Left forelimb (tissue), 1 donor: Measurements from ENCODE around the gene G3BP1.
A peak's percentile ranks its signal among the peaks of the same experiment; 100 is the strongest.
"Not testable (repeated sequence)": the region's sequence is repeated elsewhere in the genome, so short reads cannot be mapped to it uniquely, and the experiment has no call there.

Source experiments
- DNase-seq: peaks from one replicate; pipeline ENCODE4 v3.0.0-alpha.2; 2018; ENCODE audit warnings: low spot score

Gene G3BP1

DNA sequence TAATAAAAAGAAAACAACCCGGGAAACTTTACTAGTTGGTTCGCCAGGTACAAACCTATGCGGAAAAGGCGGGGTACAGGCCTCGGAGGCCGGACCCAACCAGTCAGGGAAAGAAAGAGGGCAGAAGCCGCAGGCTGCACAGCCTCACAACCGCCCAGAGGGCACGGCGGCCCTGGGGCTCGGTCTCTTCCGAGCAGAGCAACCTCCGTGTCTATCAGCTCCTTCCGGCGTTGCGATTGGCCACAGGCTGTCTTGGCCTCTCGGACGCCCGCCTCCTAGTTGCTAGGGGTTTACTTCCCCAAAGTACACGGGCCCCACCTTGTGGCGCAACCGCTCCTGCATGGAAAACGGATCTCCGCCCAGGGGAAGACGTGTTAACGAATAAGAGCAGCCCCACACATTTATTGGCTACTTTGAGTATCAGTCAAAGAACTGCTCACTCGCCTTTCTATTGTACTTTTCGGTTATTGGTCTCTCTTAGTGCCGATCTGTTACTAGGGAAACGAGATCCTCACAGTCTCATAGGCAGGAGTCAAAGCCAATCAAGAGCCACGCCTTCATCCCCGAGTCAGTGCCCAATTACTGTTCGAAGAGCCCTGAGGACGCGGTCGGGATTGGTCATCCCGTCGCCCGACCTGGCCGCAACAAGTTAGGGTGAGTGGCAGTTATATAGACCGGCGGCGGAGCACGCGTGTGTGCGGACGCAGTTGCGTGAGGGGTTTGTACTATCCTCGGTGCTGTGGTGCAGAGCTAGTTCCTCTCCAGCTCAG is at the start of gene G3BP1:
Gene G3BP1 (plus strand): TSS at position 696 of the 770 bp plus-strand sequence. CDS start 14,667 bp downstream, outside the sequence.
- DNase-seq = peak; percentile 98

DNA sequence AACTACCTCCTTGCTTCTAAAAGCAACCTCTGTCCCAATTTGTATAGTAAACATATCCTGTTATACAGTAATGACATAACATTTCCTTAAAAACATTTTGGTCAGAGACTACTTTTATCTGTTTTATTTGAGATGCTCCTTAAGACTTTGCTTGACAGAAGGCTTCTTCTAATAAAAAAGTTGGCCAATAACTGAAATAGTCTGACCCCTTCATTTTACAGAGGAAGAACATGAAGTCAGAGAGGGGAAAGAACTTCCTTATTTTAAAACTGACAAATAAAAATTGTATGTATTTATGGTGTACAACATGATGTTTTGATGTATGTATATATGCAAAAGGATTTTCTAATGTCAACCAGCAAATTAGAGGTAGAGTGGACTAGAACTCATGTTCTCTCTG is 49.2 kb upstream of the G3BP1 start:
- DNase-seq = no peak

DNA sequence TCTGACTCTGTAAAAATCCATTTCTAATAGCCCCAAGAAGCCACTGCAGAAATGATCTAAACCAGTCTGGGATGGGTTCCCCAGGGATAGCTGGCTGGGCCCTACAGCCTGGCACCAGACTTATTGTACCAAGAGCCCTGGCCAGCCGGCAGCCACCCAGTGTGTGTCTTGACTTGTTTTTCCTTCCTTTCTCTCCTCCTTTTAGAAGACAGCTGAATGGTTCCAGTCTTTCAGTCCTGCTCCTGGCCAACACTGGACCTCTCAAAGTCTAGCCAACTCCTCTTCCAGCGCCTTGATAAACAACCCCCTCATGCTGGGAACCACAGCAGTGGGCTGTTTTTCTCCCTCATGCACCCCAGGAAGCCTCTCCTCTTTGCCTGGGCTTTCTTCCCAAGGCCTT is 47.4 kb upstream of the G3BP1 start:
- no peak for DNase-seq

DNA sequence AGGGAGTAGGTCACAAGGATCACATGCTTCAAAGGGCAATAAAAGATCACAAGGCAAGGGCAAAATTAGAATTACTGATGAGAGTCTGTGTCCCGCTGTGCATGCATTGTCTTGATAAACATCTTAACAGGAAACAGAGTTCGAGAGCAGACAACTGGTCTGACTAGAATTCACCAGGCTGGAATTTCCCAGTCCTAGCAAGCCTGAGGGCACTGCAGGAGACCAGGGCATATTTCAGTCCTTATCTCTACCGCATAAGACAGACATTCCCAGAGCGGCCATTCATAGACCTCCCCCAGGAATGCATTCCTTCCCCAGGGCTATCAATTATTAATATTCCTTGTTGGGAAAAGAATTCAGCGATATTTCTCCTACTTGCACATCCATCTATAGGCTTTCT is 42.2 kb upstream of the G3BP1 start:
- not testable (repeated sequence) for DNase-seq

DNA sequence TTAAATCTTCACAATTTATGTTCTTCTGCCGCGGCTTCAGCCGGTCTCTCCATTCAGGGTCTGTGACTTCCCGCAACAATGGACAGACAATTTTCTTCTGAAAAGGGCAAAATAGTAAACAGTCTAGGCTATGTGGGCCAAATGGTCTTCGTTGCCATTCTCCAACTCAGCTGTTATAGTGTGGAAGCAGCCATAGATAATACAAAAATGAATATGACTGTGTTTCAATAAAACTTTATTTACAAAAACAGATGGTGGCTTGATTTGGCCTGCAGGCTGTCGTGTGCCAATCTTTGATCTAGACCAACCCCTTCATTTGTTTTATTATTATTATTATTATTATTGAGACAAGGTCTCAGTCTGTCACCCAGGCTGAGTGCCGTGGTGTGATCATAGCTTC is 41.4 kb upstream of the G3BP1 start:
- no peak for DNase-seq

DNA sequence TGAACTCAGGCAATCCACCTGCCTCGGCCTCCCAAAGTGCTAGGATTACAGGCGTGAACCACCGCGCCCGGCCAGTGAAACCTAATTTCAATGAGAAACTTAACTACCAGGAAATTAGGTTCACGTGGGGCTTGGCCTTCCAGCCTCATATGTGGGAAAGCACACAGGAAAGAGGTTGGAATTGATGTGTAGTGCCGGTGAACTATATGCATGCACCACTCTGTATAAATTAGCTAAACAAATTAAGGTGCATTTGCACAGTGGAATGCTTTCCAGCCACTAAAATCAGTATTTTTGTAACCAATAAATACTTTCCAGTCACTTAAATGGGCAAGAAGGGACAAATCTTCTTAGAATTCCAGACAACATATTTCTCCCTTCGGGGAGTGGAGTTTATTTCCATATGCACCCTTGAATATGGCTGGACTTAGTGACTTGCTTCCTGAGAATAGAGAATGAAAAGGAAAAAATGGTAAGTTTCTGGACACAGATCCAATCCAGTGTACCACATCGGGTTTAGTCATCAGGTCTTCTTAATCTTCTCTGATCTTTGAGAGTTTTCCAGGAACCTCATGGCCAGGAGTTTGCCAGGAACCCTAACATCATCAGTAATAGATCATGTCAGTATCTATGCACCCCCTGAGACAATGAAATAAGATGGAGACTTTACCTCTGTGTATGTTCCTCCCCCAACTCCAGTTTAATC is 38.2 kb upstream of the G3BP1 start:
- DNase-seq = no peak

DNA sequence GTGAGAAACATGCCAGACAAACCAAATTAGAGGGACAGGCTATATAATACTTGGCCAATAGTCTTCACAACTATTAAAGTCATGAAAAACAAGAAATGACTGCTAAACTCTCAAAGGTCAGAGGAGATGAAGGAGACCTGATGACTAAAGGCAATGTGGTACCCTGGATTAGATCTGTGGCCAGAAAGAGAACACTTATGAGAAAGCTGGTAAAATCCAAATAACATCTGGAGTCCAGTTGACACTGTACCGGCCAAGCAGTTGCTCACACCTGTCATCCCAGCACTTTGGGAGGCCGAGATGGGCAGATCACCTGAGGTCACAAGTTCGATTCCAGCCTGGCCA is 37.7 kb upstream of the G3BP1 start:
- DNase-seq = no peak

DNA sequence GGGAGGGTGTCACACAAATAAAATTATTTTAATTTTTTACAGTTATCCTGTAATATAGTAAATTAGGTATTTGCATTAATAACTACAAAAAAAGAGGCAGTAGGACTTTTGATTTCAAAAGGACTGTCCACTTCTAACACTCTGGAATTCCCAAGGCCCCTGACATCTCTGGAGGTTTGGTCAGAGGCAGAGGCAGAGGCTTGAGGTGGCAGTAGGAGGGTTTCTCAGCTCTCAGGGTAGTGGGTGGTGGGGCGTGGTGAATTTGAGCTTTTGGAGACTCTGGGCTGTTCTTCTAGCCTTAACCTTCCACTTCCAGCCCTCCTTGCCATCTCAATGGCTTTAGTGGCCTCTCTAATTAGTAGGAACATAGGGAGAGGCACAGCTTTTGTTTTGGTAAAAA is 36.1 kb upstream of the G3BP1 start:
- no peak for DNase-seq

DNA sequence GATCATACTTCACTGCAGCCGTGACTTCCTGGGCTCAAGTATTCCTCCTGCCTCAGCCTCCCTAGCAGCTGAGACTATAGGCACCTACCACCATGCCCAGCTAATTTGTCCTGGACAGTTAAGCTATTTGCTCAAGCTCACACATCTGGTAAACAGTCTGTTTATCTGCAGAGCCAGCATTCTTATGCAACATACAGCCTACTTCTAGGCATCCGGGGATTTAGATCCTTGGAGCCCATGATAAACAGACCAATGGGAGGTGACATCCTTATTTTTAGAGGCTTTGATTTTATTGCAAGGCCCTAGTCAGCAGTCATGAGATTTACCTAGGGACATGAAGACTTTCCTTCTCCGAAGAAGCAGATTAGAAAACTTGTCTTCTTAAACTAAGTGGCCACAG is 34.3 kb upstream of the G3BP1 start:
- DNase-seq = no peak

DNA sequence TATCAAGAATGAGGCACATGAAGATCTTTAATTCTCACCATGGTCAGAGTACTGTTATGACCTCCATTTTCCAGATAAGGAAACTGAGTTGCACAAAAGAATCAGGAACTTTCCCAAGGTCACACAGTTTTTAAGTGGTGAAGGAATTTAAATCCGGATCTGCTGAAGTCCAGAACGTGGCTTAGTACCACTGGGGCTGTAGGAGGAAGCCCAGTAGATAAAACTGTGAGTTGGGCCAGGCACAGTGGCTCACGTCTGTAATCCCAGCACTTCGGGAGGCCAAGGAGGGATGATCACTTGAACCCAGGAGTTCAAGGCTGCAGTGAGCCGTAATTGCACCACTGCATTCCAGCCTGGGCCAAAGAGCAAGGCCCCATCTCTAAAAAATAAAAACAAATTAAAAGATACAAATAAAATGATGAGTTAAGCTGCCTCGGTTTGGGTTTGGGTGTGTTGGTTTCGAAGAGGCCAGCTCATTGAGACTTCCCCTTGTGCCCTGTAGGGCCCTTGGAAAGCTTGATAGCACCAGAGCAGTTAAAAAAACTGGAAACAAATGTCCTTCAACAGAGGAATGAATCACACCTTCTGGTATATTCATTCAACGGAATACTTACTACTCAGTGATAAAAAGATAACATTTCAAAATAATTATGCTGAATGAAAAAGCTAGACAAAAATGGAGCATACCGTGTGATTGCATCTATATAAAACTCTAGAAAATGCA is 33.5 kb upstream of the G3BP1 start:
- no peak for DNase-seq

DNA sequence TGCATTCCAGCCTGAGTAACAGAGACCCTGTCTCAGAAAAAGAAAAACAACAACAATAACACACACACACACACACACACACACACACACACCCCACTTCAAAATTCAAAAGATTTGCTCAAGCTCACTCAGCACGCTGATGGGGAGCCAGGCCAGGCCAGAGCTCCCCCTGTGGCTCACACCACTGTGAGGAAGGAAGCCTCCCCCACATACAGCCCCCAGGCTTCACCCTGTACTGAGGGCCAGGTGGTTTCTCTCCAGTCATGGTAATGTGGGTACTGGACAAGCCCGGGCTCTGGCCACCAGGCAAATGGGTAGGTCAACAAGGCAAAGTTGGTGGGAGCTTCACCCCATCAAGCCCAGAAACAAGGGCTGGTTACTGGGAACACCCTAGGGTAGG is 32.4 kb upstream of the G3BP1 start:
- DNase-seq = no peak

DNA sequence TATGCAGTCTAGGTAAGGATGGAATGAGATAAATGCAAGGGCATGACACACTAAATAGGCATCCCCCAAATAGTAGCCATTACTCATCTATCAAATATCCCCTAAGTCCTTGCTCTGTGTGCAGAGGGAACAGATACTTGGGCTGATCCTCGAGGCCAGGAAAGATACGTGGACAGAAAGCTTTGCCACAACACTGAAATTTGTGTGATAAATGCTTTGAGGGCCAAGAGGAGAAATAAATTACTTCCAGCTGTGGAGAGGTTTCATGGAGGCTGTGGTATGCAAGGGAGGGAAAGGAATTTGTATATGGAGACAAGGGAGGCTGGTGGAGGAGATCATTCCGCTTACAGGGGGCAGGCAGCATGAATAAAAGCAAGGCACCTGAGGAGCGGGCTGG is 31.8 kb upstream of the G3BP1 start:
- no peak for DNase-seq

DNA sequence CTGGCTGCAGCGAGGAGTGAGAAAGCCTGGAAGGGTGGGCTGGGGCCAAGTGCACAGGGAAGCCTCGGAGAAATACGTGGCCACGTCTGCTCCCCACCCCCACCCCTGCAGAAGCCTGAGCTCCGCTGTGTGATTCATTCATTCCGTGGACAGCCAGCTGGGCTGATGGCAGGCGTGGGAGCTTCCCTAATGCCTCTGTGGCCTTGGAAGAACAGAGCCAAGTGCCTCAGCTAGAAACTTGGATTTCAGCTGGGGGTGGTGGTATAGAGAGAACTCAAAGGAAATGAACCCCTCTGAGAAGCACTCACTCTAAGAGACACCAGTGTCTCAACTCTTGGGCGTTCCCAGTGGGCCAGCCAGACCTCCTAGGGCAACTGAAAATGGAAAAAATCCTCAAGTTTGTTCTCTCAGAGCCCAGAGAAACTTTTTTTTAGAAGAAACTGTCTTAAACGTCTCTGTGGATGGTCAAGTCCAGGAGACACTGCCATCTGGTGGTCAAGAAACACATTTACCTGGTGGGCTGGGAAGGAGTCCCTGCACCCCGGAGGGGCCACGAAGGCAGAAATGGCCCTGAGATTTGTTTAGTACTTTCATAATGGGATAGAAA is 31.3 kb upstream of the G3BP1 start:
- peak; percentile 89 for DNase-seq

DNA sequence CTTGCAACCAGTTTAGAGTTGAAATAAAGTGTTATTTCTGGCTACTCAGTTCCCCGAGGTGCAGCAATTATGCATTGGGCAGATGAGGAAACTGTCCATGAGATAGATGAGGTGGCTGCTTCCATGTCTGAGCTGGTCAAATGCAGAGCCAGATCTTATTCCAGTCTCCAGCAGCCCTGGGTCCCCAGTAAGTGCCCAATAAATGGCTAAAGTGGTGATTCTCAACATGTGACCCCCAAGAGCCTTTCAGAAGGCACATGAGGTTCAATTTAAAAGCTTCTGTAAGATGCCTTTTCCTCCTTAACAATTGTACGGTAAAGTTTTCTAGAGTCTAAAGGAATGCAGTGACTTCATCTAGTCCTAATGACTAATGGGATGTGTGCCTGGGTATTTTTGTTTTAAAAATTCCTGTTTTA is 30.8 kb upstream of the G3BP1 start:
- DNase-seq = no peak

DNA sequence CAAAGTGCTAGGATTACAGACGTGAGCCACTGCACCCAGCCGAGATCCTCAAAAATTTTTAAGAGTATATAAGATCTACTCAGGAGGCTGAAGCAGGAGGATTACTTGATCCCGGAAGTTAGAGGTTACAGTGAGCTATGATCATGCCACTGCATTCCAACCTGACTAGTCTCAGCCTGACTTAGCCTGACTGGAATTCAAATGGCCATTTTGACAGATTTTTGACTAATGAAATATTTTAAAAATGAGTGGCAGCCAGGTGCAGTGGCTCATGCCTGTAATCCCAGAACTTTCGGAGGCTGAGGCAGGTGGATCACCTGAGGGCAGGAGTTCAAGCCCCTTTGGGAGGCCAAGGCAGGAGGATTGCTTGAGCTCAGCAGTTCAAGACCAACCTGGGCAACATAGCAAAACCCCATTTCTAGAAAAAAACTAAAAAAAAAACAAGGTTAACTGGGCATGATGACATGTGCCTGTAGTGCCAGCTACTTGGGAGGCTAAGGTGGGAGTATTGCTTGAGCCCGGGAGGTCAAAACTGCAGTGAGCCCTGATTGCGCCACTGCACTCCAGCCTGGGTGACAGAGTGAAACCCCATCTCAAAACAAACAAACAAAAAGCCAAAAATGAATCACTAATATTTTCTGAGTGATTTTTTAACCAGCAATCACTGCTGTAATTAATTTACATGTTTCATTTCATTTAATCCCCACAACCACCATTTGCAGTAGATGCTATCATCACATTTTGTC is 29.9 kb upstream of the G3BP1 start:
- DNase-seq = no peak

DNA sequence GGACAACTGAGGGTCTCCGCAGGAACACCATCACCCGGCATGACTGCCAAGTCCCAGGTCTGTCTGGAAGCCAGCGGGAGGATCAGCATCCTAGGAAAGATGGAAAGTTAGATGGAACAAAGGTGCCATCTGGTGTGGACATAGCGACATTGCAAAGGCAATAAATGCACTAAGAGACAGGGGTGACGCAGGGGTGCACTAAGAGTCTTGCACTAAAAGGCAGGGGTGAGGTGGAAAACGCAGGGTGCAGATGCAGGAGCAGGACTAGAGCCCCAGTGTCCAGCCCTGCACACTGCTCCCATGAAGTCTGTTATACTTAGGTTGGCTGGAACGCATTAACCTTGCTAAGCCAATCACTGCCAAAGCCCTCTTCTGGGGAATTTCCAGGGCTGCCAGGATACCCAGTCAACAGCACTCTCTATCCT is 28.9 kb upstream of the G3BP1 start:
- peak; percentile 79 for DNase-seq

DNA sequence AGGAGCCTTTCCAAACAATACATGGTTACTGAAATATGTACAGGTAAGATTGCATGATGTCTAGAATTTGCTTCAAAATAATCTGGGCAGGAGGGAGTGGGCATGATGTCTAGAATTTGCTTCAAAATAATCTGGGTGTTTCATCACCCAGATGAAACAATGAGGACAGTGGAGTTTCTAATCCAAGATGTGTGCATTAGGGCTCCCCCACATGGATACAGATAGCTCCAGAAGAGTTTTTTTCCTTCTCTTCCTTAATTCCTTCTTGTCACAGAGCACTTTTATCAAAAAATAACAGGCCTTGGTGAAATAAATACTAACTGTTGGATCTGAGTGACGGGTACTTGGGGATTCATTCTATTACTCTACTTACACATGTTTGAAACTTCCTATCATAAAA is 28.2 kb upstream of the G3BP1 start:
- DNase-seq = no peak

DNA sequence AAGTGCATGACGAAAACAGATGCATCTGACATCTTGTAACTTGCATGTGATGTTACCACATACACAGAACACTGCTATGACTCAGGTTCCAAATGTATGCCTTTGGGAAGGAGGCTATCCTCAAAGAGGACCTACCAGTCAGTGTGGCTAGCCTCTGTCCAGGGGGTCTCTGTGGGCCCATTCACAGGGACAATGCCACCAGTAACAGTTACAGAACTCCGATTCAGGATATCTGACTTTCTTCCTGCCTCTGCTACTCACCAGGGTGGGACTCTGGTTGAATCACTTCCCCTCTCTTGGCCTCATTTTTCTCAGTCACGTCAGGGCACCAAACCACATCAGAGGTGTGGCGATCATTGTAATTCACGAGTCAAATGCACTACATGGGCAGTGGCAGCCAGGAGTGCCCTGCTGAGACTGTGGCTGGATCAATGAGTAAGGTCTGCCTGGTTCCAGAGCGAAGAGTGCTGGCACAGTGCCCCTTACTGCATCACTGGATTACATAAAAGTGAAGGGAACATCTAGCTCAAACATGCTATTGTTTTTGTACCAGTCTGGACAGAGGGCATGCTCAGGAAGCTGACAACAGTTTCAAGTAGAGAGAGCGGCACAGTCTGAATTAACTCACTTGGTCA is 26.6 kb upstream of the G3BP1 start:
- no peak for DNase-seq

DNA sequence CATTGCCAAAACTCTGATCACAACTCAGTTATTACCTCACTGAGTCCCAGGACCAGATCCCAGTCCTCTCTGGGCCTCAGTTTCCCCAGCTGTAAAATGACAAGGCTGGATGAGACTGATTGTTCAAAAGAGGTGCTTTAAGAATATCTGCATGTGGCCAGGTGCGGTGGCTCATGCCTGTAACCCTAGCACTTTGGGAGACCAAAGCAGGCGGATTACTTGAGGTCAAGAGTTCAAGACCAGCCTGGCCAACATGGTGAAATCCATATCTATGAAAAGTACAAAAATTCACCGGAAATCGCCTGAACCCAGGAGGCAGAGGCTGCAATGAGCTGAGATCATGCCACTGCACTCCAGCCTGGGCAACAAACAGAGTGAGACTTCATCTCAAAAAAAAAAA is 21.6 kb upstream of the G3BP1 start:
- DNase-seq = no peak

DNA sequence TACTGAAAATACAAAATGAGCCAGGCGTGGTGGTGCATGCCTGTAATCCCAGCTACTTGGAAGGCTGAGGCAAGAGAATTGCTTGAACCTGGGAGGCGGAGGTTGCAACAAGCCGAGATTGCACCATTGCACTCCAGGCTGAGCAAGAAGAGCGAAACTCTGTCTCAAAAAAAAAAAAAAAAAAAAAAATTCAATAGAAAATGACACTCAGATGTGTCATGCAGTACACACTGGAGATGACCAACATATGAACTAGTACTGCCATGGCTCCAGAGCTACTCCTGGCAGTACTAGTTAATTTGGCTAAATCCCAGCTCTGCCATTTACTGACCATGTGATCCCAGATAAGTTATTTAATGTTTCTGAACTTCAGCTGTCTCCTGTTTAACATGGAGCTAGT is 20.7 kb upstream of the G3BP1 start:
- no peak for DNase-seq

DNA sequence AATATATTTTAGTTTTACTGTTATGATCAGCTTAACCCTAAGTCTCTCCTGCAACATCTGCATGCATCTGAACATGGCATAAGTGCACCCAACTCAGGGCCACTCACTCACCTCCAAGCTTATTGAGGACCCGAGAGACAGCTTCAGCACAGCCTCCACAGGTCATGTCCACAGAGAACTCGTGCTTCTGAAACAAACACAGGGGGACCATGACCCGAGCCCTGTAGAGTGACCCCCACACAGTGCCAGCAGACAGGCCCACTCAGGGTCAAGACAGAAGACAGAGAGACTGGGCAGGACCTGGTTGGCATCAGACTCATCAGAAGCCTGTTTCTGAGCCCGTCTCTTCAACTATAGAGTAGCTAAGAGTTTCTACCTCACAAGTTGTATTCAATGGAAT is 20.2 kb upstream of the G3BP1 start:
- DNase-seq = no peak

DNA sequence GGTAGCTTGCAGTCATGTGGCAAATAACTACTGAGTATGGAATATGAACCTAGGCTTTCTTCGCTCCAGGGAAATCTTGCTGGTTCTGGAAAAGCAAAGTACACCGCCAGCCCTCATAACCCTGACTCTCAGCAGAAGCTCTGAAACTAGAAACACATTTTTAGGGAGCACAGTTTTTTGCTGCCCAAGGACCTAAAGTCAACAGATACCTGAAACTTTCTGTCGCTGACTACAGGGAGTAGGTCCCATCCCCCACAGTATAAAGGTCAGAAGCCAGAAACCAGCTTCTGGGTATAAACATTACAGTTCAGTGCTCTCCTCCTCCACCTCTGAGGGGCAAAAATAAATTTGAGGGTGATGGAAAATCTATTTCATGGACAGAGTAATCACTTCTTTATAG is 16.4 kb upstream of the G3BP1 start:
- no peak for DNase-seq
